Testis (tissue), 3 donors: ENCODE results near the gene DENND1A. TPM values are rescaled to one million over a fixed set of nuclear protein-coding genes. Genes with fewer than 3 reads are reported as not detected.

Source experiments
- DNase-seq: peaks from one replicate; pipeline ENCODE4 v3.0.0-alpha.2; 2019
- H3K27ac ChIP-seq, 2 donors: fragments of 200-600 bp; sonication (generic); one replicate each; pipeline ENCODE4 v1.5.1; 2019
- H3K27me3 ChIP-seq: fragments of 200-600 bp; sonication (generic); one replicate; pipeline ENCODE4 v1.5.1; 2019
- H3K36me3 ChIP-seq: fragments of 200-600 bp; sonication (generic); one replicate; pipeline ENCODE4 v1.5.1; 2017; ENCODE audit warnings: low read depth; ENCODE audit errors: missing control alignments
- H3K4me1 ChIP-seq: fragments of 200-600 bp; sonication (generic); one replicate; pipeline ENCODE4 v1.5.1; 2019
- H3K4me3 ChIP-seq, 2 donors: fragments of 200-600 bp; sonication (generic); one replicate each; pipeline ENCODE4 v1.5.1; 2017 to 2019
- H3K9me3 ChIP-seq: fragments of 200-600 bp; sonication (generic); one replicate; pipeline ENCODE4 v1.5.1; 2017
- POLR2A ChIP-seq: fragments of 450-650 bp; IDR thresholded peaks from one replicate; pipeline ENCODE4 v1.6.1; 2017; ENCODE audit warnings: antibody characterized with exemption, mild to moderate bottlenecking, moderate library complexity
- WGBS, 2 donors: methylation state at CpG; one replicate each; pipeline ENCODE4 v1.1.5; 2018; 5-methylcytosine and 5-hydroxymethylcytosine counted together
- intact Hi-C: fragments of 100-400 bp; cut with DNase I; formaldehyde crosslinking; loops from one replicate; pipeline ENCODE4 v1.15.1; 2023; ENCODE audit warnings: low total_unique reads
- polyA plus RNA-seq: library from polyadenylated mRNA; stranded (reverse); fragments of 350-450 nt; fragmentation: Illumina TruSeq; extraction: RNeasy Lipid Tissue Mini Kit (QIAGEN cat#74804); gene quantifications from one replicate; pipeline ENCODE4 v1.2.3, GENCODE V29; 2014; ENCODE audit warnings: low read depth, low replicate concordance; ENCODE audit not compliant: insufficient read depth
- total RNA-seq, 2 donors: library from RNA; depleted of rRNA; stranded (reverse); fragments of >200 nt; gene quantifications; one replicate each; pipeline ENCODE4 v1.2.3, GENCODE V29; 2016
- TF ChIP-seq, protein P1 (sequence below), 3 experiments: fragments of 450-650 bp in 2 of 3; fragments of 200-600 bp in 1 of 3; sonication (generic) in 1 of 3; IDR thresholded peaks; one replicate each; pipeline ENCODE4 v1.5.1; 2016 to 2019; ENCODE audit warnings: antibody characterized with exemption in 3 of 3, mild to moderate bottlenecking in 2 of 3, moderate library complexity in 1 of 3

Gene DENND1A
- total and polyA plus RNA-seq, 3 donors from 2014 or later = 20.3 to 47.4 (median 44.9) TPM

- Histone ChIP-seq H3K27me3 (no peaks in the 10 kb centered on the region), H3K4me1 (peaks cover 20% of the 10 kb centered on the region), H3K4me3 (no peak overlapping the region), H3K9me3 (no peaks in the 10 kb centered on the region), H3K27ac (no peak overlapping the region), H3K36me3 (no peaks in the 10 kb centered on the region)
- no peak for DNase-seq
- no peak for TF ChIP-seq POLR2A
- TF ChIP-seq, protein P1, sequence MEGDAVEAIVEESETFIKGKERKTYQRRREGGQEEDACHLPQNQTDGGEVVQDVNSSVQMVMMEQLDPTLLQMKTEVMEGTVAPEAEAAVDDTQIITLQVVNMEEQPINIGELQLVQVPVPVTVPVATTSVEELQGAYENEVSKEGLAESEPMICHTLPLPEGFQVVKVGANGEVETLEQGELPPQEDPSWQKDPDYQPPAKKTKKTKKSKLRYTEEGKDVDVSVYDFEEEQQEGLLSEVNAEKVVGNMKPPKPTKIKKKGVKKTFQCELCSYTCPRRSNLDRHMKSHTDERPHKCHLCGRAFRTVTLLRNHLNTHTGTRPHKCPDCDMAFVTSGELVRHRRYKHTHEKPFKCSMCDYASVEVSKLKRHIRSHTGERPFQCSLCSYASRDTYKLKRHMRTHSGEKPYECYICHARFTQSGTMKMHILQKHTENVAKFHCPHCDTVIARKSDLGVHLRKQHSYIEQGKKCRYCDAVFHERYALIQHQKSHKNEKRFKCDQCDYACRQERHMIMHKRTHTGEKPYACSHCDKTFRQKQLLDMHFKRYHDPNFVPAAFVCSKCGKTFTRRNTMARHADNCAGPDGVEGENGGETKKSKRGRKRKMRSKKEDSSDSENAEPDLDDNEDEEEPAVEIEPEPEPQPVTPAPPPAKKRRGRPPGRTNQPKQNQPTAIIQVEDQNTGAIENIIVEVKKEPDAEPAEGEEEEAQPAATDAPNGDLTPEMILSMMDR (IDR thresholded peaks at IDR 0.05) = no peak
- 76 to 77% methylated on average over 3 of the region's 3 CpGs for WGBS, 2 donors
- intact Hi-C loops = no loop called here
Observed at GRCh38 chr9:123631862-123632261, 298.1 kb downstream of the DENND1A start.

DNA sequence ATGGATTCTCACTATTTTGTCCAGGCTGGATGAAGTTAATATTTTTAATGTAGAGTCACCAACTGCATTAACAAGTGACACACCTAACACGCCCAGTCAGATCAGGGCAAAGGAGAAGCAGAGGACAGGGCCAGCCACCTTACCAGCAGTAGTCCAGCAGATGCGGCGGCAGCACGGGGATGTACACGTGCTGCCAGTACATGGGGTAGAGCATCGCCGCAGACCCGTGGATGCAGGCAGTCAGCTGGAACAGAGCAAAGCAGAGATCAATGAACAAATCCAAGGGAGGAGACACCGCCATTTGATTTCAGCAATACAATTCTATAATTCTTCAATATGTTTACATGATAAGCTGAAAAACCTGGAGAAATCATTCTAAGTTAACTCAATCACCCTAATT lies 299.7 kb downstream of the DENND1A start:
- peaks cover 14% of the 10 kb centered on the region for H3K4me1 ChIP-seq
- intact Hi-C loops = no loop called here
- no peaks in the 10 kb centered on the region for H3K9me3 ChIP-seq
- no peaks in the 10 kb centered on the region for H3K36me3 ChIP-seq
- H3K27ac ChIP-seq = no peak overlapping the region
- TF ChIP-seq, protein P1 (IDR thresholded peaks at IDR 0.05) = no peak
- TF ChIP-seq POLR2A = no peak
- H3K4me3 ChIP-seq = no peak overlapping the region
- no peak for DNase-seq
- H3K27me3 ChIP-seq = no peaks in the 10 kb centered on the region
- WGBS, 2 donors = 97 to 98% methylated on average over 9 of the region's 9 CpGs

DNA sequence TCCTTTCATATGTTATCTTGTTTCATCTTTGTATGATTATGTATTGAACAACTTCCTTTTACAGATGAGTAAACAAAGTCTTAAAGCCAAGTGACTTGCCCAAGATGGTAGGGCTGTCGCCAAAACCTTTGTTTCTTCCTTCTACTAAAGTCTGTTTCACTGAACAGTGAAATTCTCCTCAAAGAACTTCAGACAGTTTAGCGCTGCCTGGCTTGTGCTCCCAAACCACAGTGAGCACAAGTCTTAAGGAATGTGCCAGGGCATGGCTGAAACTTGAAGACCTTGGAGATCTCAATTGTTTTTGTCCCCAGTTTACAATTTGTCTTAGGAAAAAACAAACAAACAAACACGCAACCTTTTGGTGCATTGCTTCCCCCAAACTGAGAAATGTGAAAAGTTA lies 300.4 kb downstream of the DENND1A start:
- intact Hi-C loops = no loop called here
- no peaks in the 10 kb centered on the region for H3K36me3 ChIP-seq
- 82 to 84% methylated on average over 3 of the region's 3 CpGs for whole genome bisulfite sequencing, 2 donors
- H3K4me3 ChIP-seq = no peak overlapping the region
- TF ChIP-seq POLR2A = no peak
- TF ChIP-seq, protein P1 (IDR thresholded peaks at IDR 0.05) = no peak
- H3K4me1 ChIP-seq = peaks cover 14% of the 10 kb centered on the region
- no peaks in the 10 kb centered on the region for H3K27me3 ChIP-seq
- no peaks in the 10 kb centered on the region for H3K9me3 ChIP-seq
- no peak for DNase-seq
- peak overlapping the region; percentile 1 to 39 for H3K27ac ChIP-seq

- no peak overlapping the region for H3K4me3 ChIP-seq
- no peak for TF ChIP-seq POLR2A
- TF ChIP-seq, protein P1 (IDR thresholded peaks at IDR 0.05) = no peak
- H3K27ac ChIP-seq = no peak overlapping the region
- H3K4me1 ChIP-seq = peaks cover 20% of the 10 kb centered on the region
- no peaks in the 10 kb centered on the region for H3K9me3 ChIP-seq
- no peaks in the 10 kb centered on the region for H3K27me3 ChIP-seq
- no peak for DNase-seq
- intact Hi-C loops = no loop called here
- H3K36me3 ChIP-seq = no peaks in the 10 kb centered on the region
- WGBS, 2 donors = 37 to 41% methylated on average over 2 of the region's 2 CpGs
Observed at GRCh38 chr9:123622711-123623241, 307.1 kb downstream of the DENND1A start.

DNA sequence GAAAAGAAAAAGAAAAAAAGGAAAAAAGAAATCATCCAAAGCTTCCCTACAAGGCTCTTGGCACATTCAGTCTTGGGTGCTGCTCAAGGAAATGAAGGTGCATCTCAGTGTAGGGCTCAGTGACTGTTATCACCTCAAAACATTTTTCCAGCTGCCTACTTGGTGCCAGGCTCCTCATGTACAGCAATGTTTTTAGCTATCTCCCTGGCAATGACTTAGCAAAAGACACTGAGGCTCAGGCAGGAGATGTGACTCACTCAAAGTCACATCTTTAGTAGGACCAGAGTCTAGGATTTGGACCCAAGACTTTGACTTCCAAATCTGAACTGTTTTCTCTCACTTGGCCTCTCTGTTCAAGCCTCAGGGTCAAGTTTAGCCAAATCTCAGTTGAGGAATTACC lies 309.7 kb downstream of the DENND1A start:
- Histone ChIP-seq H3K4me3 (no peak overlapping the region), H3K9me3 (no peaks in the 10 kb centered on the region), H3K27ac (no peak overlapping the region), H3K36me3 (no peaks in the 10 kb centered on the region), H3K27me3 (no peaks in the 10 kb centered on the region), H3K4me1 (peaks cover 10% of the 10 kb centered on the region)
- TF ChIP-seq, protein P1 (IDR thresholded peaks at IDR 0.05) = no peak
- no peak for TF ChIP-seq POLR2A
- intact Hi-C loops = no loop called here
- DNase-seq = no peak
